Measurements from ENCODE around the gene ADAMTS14. TPM values are rescaled to one million over a fixed set of nuclear protein-coding genes. Genes with fewer than 3 reads are reported as not detected.
A peak's percentile ranks its signal among the peaks of the same experiment; 100 is the strongest.

Gene ADAMTS14
- total and polyA plus RNA-seq, 4 donors, result 2.0 to 4.7 (median 3.5) TPM

- H3K9me3 ChIP-seq (ENCODE audit: control insufficient read depth, insufficient read depth, low read length), result no peaks in the 10 kb centered on the region
- peaks cover 15% of the 10 kb centered on the region for H3K27me3 ChIP-seq (ENCODE audit: control insufficient read depth, insufficient read depth, low read length)
- no peak overlapping the region for H3K27ac ChIP-seq (ENCODE audit: low read depth, low read length)
- WGBS (ENCODE audit: insufficient coverage), result 81% methylated on average over 19 of the region's 24 CpGs
- H3K36me3 ChIP-seq (ENCODE audit: control insufficient read depth, insufficient read depth, low read length), result no peaks in the 10 kb centered on the region
- H3K4me3 ChIP-seq (ENCODE audit: low read depth, low read length), result no peak overlapping the region
- DNase-seq (ENCODE audit: low read depth in 4 of 6, low spot score in 6 of 6), result no peak
- peaks cover 46% of the 10 kb centered on the region for H3K4me1 ChIP-seq (ENCODE audit: control insufficient read depth, insufficient read depth, low read length)
Observed at GRCh38 chr10:70674560-70675495, 2.5 kb downstream of the ADAMTS14 start.

- peaks cover 15% of the 10 kb centered on the region for H3K27me3 ChIP-seq (ENCODE audit: control insufficient read depth, insufficient read depth, low read length)
- no peak for DNase-seq (ENCODE audit: low read depth in 4 of 6, low spot score in 6 of 6)
- no peaks in the 10 kb centered on the region for H3K36me3 ChIP-seq (ENCODE audit: control insufficient read depth, insufficient read depth, low read length)
- no peak overlapping the region for H3K27ac ChIP-seq (ENCODE audit: low read depth, low read length)
- 51% methylated on average over 11 of the region's 14 CpGs for WGBS (ENCODE audit: insufficient coverage)
- no peak overlapping the region for H3K4me3 ChIP-seq (ENCODE audit: low read depth, low read length)
- peaks cover 42% of the 10 kb centered on the region for H3K4me1 ChIP-seq (ENCODE audit: control insufficient read depth, insufficient read depth, low read length)
- H3K9me3 ChIP-seq (ENCODE audit: control insufficient read depth, insufficient read depth, low read length), result no peaks in the 10 kb centered on the region
Observed at GRCh38 chr10:70675496-70676161, 3.3 kb downstream of the ADAMTS14 start.

GRCh38 chr10:70676511-70676910, 4.2 kb downstream of the ADAMTS14 start:
- Histone ChIP-seq H3K27ac (ENCODE audit: low read depth, low read length) (no peak overlapping the region), H3K4me1 (ENCODE audit: control insufficient read depth, insufficient read depth, low read length) (peaks cover 43% of the 10 kb centered on the region), H3K27me3 (ENCODE audit: control insufficient read depth, insufficient read depth, low read length) (peaks cover 15% of the 10 kb centered on the region), H3K4me3 (ENCODE audit: low read depth, low read length) (no peak overlapping the region), H3K36me3 (ENCODE audit: control insufficient read depth, insufficient read depth, low read length) (no peaks in the 10 kb centered on the region), H3K9me3 (ENCODE audit: control insufficient read depth, insufficient read depth, low read length) (no peaks in the 10 kb centered on the region)
- DNase-seq (ENCODE audit: low read depth in 4 of 6, low spot score in 6 of 6), result no peak
- WGBS (ENCODE audit: insufficient coverage), result 98% methylated on average over 6 of the region's 6 CpGs

- 97% methylated on average over 4 of the region's 5 CpGs for WGBS (ENCODE audit: insufficient coverage)
- peaks cover 11% of the 10 kb centered on the region for H3K27me3 ChIP-seq (ENCODE audit: control insufficient read depth, insufficient read depth, low read length)
- no peaks in the 10 kb centered on the region for H3K9me3 ChIP-seq (ENCODE audit: control insufficient read depth, insufficient read depth, low read length)
- H3K4me3 ChIP-seq (ENCODE audit: low read depth, low read length), result no peak overlapping the region
- no peak overlapping the region for H3K27ac ChIP-seq (ENCODE audit: low read depth, low read length)
- H3K4me1 ChIP-seq (ENCODE audit: control insufficient read depth, insufficient read depth, low read length), result peaks cover 43% of the 10 kb centered on the region
- DNase-seq (ENCODE audit: low read depth in 4 of 6, low spot score in 6 of 6), result no peak
- H3K36me3 ChIP-seq (ENCODE audit: control insufficient read depth, insufficient read depth, low read length), result no peaks in the 10 kb centered on the region
Observed at GRCh38 chr10:70677016-70677415, 4.7 kb downstream of the ADAMTS14 start.

GRCh38 chr10:70677620-70678249, 5.4 kb downstream of the ADAMTS14 start:
- Histone ChIP-seq H3K36me3 (ENCODE audit: control insufficient read depth, insufficient read depth, low read length) (no peaks in the 10 kb centered on the region), H3K4me1 (ENCODE audit: control insufficient read depth, insufficient read depth, low read length) (peaks cover 41% of the 10 kb centered on the region), H3K27me3 (ENCODE audit: control insufficient read depth, insufficient read depth, low read length) (peaks cover 9% of the 10 kb centered on the region), H3K4me3 (ENCODE audit: low read depth, low read length) (no peak overlapping the region), H3K9me3 (ENCODE audit: control insufficient read depth, insufficient read depth, low read length) (no peaks in the 10 kb centered on the region), H3K27ac (ENCODE audit: low read depth, low read length) (no peak overlapping the region)
- no peak for DNase-seq (ENCODE audit: low read depth in 4 of 6, low spot score in 6 of 6)
- 89% methylated on average over 6 of the region's 9 CpGs for WGBS (ENCODE audit: insufficient coverage)

GRCh38 chr10:70678250-70678635, 5.9 kb downstream of the ADAMTS14 start:
- no peaks in the 10 kb centered on the region for H3K9me3 ChIP-seq (ENCODE audit: control insufficient read depth, insufficient read depth, low read length)
- H3K4me1 ChIP-seq (ENCODE audit: control insufficient read depth, insufficient read depth, low read length), result peaks cover 42% of the 10 kb centered on the region
- no peak overlapping the region for H3K27ac ChIP-seq (ENCODE audit: low read depth, low read length)
- 97% methylated on average over 3 of the region's 3 CpGs for WGBS (ENCODE audit: insufficient coverage)
- H3K4me3 ChIP-seq (ENCODE audit: low read depth, low read length), result no peak overlapping the region
- no peak for DNase-seq (ENCODE audit: low read depth in 4 of 6, low spot score in 6 of 6)
- no peaks in the 10 kb centered on the region for H3K36me3 ChIP-seq (ENCODE audit: control insufficient read depth, insufficient read depth, low read length)
- peaks cover 4% of the 10 kb centered on the region for H3K27me3 ChIP-seq (ENCODE audit: control insufficient read depth, insufficient read depth, low read length)

GRCh38 chr10:70678757-70679489, 6.6 kb downstream of the ADAMTS14 start:
- H3K27me3 ChIP-seq (ENCODE audit: control insufficient read depth, insufficient read depth, low read length), result peaks cover 3% of the 10 kb centered on the region
- WGBS (ENCODE audit: insufficient coverage), result 94% methylated on average over 3 of the region's 3 CpGs
- no peaks in the 10 kb centered on the region for H3K9me3 ChIP-seq (ENCODE audit: control insufficient read depth, insufficient read depth, low read length)
- no peak for DNase-seq (ENCODE audit: low read depth in 4 of 6, low spot score in 6 of 6)
- no peaks in the 10 kb centered on the region for H3K36me3 ChIP-seq (ENCODE audit: control insufficient read depth, insufficient read depth, low read length)
- no peak overlapping the region for H3K27ac ChIP-seq (ENCODE audit: low read depth, low read length)
- peaks cover 42% of the 10 kb centered on the region for H3K4me1 ChIP-seq (ENCODE audit: control insufficient read depth, insufficient read depth, low read length)
- H3K4me3 ChIP-seq (ENCODE audit: low read depth, low read length), result no peak overlapping the region

GRCh38 chr10:70679498-70679897, 7.2 kb downstream of the ADAMTS14 start:
- 70% methylated on average over 9 of the region's 10 CpGs for WGBS (ENCODE audit: insufficient coverage)
- no peaks in the 10 kb centered on the region for H3K27me3 ChIP-seq (ENCODE audit: control insufficient read depth, insufficient read depth, low read length)
- no peak overlapping the region for H3K4me3 ChIP-seq (ENCODE audit: low read depth, low read length)
- no peak overlapping the region for H3K27ac ChIP-seq (ENCODE audit: low read depth, low read length)
- peaks cover 39% of the 10 kb centered on the region for H3K4me1 ChIP-seq (ENCODE audit: control insufficient read depth, insufficient read depth, low read length)
- no peaks in the 10 kb centered on the region for H3K9me3 ChIP-seq (ENCODE audit: control insufficient read depth, insufficient read depth, low read length)
- DNase-seq (ENCODE audit: low read depth in 4 of 6, low spot score in 6 of 6), result peak in 2 of 6 donors; percentile 72 to 94
- no peaks in the 10 kb centered on the region for H3K36me3 ChIP-seq (ENCODE audit: control insufficient read depth, insufficient read depth, low read length)

Measured in spinal cord (tissue), 10 donors.